ELR (cell line): ENCODE results near the gene OLFML2A.

Experiments
- DNase-seq: peaks from one replicate; pipeline ENCODE4 v3.0.0-alpha.2; 2015; ENCODE audit warnings: low read depth

The OLFML2A gene

DNA sequence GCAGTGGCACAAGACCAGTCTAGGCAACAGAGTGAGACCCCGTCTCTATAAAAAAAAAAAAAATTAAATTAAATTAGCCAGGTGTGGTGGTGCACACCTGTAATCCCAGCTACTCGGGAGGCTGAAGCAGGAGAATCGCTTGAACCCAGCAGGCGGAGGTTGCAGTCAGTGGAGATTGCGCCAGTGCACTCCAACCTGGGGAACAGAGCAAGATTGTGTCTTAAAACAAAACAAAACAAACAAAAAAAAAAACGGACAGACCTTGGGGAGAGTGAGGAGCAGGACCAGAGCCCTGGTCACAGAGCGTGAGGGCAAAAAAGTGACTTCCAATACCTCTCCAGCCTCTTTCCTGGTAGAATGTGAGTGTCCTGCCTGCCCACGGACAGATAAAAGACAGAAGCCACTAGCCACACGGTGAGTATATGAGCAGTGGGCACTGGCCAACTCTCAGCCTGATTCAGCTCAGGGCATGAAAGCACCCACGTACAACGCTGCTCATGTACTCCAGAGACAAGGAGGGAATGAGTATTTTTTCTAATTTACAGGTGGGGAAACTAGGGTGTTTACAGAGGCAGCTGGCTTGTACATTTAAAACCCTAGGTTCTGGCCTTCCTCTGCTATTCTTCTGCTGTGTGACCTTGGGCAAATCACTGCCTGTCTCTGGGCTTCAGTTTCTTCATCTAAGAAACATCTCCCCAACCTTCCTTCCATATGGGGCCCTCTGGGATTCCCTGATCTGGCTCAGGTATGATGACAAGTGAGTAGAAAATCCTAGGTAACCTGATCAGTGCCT lies 1.8 kb downstream of the OLFML2A start:
- DNase-seq, result no peak

DNA sequence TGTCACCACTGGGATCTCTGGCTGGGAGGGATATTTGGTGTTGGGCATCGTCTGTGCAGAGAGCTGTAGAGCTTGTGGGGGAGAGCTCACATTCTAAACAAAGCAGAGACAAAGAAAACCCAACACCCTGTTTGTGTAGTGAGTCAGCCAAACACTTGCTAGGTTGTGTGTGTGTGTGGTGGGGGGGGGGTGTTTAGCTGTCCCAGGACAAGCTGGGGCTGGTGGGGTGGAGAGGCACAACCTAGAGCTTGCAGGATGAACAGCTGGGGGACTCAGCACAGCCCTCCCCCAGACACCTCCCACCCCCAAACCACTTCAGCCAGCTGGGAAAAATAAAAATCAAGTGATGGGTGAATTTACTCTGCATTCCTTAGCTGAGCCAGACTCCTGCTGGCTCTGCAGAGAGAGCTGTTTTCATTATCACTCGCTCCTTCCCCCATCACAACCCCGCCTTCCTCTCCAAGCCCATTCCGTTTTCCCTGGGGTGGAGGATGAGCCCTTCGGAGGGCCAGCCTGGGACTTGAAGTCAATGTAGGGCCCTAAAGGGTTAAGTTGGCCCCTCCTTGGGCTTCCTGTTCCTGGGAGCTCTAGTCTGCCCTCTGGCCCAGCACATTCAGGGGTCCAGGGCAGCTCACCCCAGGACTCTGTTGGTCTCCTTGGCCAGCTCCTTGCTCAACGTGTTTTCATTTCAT lies 2.6 kb downstream of the OLFML2A start:
- DNase-seq, result peak; percentile 79

DNA sequence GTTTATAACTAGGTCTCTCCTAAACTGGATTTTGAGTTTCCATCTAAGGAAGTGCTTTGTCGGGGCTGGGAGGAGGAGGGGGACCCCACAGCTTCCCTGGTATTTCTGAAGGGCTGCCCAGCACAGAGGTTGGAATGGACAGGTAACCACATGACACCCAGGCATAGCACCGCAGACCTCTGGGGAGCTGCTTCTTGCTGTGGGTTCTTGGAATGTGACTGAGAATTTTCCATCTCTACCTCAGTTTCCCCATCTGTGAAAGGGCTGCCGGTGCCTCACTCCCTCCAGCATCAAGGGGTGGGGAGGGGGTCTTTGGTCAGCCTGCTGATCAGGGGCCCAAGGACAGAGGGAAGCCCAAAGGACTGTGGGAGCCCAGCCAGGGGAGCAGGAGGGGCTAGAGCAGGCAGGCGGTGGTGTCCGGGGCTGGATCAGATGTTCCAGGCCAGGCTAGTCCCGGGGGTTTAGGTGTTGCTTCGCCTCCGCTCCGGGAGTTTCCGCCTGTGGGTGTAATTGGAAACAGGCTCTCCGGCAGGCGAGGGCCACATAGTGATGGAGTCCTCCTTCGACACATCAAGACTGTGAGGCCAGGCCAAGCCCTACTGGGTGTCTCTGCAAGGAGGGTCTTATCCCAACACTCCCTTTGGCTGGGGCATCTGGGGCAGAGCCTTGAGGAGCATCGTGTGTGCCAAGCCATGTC lies 3.3 kb downstream of the OLFML2A start:
- no peak for DNase-seq

DNA sequence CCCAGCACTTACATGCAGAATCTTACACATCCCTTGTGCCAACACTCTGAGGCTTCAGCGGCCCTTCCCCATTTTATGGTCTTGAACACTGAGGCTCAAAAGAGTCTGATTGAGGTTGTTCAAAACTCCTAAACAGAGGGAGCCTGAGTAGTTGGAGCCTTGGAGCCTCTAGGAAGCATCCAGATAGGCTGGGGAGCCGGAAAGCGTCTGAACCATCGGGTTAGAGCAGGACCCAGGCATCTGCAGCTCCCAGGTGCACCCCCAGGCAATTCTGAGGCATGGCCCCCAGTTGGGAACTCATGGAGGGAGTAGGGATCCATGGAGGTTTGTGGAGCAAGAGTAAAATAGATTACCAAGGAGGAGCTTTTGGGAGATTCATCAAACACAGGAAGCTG lies 3.8 kb downstream of the OLFML2A start:
- DNase-seq, result no peak

DNA sequence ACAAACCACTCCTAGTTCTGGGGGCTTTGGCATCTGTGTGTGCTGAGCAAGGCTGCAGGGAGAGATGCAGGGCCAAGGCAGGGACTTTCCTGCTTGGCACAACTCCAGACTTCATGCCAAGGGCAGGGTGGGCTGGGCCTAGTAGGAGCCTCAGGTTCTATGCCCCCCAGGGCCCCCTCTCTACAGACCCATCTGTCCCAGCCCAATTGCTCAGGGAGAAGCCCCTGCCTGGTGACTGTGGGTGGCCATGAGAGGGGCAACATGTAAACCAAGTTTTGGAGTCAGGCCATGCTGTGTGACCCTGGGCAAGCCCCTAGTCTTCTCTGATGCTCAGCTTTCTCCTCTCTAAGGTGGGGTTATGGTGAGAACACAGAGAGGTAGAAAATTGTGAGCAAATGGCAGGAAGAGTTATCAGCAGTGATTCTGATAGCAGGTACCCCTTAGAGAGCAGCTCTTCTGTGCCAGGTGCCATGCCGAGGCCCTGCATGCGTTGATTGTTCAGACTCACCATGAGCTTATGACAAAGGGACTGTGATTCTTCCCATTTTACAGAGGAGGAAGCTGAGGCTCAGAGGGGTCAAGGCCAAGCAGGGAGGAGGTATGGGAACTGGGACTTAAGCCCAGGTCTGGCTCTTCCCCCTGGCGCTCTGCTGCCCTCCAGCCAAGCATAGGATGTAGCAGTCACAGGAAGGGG lies 5.2 kb downstream of the OLFML2A start:
- DNase-seq, result no peak

DNA sequence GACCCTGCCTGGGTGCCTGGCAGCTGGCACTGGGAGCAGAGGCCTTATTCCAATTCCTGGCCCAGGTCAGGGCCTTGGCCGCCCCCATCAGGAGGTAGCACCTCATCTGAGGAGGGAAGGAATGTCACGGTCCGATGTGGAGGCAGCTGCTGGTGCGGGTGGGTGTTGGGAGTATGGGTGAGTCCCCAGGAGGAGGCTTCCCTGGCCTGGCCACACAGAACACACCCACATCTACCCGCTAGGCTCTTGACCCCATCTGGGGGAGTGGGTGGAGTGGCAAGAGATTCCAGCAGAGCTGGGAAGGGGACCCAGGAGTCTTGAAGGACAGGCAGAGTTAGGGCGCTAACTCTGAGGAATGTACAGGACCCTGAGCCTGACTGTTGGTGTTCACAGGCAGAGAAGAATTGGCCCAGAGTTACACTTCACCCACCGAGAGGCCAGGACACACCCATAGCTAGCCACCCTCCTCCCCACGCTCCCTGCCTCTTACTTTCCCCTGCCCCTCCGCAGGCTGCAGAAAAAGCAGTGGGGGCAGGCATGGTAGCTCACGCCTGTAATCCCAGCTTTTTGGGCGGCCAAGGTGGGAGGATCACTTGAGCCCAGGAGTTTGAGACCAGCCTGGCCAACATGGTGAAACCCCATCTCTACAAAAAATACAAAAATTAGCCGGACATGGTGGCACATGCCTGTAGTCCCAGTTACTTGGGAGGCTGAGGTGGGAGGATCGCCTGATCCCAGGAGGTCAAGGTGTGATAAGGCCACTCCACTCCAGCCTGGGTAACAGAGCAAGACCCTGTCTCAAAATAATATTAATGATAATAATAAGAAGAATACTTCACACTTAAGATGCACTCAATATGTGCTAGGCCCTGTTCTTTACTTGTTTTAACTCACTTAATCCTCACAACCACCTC lies 6.0 kb downstream of the OLFML2A start:
- DNase-seq, result no peak

DNA sequence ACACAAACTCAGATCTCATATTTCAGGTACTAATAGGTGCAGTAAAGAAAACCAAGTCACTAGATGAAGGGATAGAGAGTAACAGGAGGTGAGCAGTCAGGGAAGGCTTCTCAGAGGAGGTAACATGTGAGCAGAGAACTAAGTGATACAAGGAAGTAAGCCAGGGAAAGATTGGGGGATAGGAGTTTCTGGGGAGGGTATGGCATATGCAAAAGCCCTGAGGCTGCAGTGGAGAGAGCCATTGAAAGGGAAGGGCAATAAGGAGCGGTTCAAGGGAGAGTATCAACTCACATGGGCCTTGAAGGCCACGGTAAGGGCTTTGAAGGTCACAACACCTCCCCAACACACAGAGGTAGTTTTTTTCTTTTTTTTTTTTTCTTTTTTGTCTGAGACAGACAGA lies 6.9 kb downstream of the OLFML2A start:
- no peak for DNase-seq

DNA sequence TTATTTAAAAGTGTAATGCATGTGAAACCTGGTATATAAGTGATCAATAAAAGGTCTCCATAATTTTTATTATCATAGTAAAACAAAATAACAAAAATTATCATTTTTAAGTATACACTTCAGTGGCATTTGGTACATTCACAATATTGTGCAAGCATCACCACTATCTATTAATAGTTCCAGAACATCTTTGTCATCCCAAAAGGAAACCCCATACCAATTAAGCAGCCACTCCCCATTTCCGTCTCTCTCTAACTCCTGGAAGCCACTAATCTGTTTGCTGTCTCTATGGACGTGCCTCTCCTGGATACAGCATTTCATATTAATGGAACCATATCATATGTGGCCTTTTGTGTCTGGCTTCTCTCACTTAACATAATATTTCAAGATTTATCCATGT lies 7.6 kb downstream of the OLFML2A start:
- peak; percentile 18 for DNase-seq

DNA sequence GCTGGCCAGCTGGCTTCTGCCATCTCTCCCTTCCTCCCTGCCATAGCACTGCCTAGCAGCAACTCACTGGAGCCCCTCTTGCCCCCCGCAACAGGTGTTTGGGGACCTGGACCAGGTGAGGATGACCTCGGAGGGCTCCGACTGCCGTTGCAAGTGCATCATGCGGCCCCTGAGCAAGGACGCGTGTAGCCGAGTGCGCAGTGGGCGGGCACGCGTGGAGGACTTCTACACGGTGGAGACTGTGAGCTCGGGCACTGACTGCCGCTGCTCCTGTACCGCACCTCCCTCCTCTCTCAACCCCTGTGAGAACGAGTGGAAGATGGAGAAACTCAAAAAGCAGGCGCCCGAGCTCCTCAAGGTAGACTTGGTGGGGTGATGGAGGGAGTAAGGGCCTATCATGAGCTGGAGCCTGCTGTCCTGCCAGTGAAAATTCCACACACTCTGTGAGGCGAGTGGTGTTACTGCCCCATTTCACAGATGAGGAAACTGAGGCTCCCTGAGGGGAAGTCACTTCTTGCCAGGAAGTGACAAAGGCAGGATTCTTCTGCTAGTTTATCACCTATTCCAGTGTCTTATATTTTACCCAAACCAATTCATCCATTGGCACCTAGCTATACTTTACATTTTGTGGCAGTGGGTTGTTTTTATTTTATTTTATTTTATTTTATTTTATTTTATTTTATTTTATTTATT lies 10.1 kb downstream of the OLFML2A start:
- no peak for DNase-seq

DNA sequence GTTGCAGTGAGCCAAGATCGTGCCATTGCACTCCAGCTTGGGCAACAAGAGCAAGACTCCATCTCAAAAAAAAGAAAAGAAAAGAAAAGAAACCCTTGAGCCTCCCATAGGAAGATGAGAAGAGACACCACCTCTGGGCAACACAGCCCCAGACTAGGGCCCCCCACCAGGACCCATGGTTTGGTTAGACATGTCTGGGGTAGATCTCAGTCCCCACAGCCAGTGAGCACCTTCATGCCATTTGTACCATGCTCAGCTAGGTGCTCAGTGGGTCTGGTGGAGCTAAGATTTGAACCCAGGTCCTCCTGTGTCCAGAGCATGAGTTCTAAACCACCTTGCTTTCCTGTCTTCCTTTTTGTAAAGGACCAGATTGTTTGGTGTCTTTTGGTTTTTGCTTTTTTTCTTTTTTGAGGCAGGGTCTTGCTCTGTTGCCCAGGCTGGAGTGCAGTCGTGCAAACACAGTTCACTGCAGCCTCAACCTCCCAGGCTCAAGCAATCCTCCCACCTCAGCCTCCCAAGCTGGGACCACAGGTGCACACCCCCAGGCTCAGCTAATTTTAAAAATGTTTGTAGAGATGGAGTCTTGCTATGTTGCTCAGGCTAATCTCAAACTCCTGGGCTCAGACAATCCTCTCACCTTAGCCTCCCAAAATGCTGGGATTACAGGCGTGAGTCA lies 11.7 kb downstream of the OLFML2A start:
- no peak for DNase-seq

DNA sequence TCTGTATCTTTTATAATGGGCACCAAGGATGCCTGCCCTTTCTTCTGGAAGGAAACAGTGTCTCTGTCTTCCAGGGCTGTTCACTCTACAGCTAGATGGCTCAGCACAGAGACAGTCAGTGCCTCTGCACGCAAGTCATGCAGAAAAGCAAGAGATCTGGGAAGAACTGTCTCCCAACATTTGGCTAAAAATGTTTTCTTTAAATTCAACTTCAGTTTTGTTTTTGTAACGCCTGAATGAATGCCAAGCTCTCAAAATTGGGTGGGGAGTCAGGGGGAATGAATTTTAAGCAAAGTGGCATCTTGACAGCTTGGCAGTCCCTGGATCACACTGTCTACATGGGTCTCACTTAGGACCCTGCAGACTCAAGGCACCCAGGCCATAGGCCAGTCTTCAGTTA lies 12.6 kb downstream of the OLFML2A start:
- DNase-seq, result no peak

DNA sequence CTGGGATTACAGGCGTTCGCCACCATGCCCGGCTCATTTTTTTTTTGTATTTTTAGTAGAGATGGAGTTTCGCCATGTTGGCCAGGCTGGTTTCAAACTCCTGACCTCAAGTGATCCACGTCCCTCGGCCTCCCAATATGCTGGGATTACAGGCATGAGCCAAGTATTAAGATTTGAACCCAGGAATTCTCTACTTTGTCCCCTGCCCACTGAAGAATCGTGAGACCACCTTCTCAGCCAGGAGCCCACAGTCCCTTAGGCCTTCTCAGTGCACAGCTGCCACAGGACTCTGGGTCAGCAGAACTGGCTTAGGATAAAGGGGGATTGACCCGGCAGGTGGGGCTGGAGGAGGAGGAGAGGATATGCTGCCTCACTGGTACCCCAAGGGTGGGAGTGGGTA lies 13.4 kb downstream of the OLFML2A start:
- no peak for DNase-seq

DNA sequence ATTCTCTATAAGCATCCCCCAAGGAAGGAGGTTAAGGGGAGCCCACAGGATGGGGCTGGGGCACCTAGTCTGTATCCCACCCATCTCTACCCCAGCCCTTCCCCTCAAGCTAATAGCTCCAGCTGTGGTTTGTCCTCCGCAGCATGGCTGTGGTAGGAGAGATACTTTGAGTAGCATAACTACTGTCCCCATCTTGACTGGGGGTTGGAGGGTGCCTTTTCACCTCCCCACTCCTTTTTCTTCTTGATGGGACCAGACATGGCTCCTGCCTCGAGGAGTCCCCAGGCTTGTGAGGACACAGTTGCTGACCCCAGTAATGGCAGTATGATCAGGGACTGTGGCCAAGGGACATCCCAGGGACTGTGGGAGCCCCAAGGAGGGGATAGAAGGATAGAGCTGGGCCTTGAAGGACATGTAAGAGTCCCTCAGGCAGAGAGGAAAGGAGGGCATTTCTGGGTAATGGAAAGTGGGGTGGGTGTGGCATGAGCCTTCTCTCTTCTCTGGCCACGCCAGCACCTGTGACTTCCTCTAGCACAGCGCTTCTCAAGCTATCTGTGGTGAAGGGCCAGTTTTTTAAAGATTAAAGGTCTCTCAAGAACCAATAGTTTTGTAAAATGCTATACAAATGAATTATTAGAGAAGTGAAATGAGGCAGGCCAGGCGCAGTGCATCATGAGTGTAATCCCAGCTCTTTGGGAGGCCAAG lies 14.0 kb downstream of the OLFML2A start:
- no peak for DNase-seq

DNA sequence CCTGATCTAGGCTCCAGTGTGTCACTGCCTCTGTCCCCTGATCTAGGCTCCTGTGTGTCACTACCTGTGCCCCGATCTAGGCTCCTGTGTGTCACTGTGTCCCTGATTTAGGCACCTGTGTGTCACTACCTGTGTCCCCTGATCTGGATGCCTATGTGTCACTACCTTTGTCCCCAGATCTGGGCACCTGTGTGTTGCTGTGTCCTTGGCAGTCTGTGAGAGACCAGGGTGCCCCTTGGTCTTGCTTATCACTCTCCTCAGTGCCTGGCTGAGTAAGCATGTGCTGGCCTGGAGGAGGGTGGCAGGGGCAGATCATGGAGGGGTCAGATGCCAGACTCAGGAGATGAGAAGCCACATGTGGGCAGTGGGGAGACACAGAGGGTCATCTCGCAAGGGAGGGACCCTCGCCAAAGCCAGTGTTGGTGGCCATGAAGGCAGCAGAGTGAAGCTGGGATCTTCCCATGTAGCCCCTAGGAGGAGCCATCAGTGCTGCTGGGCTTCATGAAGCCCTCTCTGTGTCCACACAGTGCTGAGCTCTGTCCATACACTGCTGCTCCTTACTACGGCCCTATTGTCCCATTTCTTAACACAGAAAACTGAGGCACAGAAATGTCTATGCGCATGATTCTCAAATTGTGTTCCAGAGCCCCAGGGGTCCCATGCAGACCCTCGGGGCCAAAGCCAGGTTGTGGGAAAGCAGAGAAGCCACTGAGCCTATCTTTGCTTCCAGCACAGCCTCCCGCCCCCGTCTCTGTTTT lies 15.5 kb downstream of the OLFML2A start:
- no peak for DNase-seq

DNA sequence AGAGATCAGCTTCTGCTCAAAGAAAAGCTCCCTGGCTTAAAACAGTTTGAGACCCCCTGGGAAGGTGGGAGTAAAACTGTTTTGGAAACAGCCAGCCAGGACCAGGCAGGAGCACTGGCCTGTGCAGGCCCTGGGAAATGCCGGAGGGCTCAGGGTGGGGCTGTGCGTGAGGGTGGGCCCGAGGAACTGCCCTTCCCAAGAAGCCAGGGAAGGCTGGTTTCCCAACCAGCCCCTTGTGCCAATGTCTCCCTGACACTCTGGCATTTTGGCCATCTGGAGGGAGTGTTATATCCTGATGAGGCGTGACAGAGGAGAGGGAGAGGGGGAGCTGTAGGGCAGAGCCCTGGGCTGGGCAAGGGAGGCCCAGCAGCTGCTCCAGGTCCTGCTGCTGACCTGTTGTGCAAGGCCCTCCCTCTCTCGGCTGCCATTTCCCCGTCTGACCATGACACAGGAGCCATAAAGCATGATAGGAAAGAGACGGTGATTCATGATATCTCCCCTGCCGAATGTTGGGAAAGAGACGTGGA lies 16.1 kb downstream of the OLFML2A start:
- DNase-seq, result peak; percentile 41

DNA sequence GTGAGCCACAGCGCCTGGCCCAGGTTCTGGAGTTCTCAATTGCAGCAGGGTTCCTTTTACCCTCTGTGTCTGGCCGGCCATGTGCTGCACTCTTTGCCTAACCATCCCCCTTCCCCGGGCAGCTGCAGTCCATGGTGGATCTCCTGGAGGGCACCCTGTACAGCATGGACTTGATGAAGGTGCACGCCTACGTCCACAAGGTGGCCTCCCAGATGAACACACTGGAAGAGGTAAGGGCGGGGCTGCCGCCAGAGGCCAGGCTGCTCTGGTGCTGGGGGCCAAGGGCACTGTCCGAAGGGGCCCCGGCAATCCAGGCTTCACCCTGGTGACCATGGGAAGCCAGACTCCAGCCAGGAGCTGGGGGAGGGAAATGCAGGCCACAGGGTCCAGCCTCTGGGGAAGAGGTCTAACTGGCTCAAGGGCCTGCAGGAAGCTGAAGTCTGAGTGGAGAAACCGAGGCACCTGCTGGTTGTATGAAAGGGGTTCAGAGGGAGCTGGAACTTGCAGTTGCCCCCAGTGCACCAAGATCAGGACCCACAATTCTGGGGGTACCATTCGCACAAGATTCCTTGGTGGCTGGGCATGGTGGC lies 18.1 kb downstream of the OLFML2A start:
- peak; percentile 25 for DNase-seq

DNA sequence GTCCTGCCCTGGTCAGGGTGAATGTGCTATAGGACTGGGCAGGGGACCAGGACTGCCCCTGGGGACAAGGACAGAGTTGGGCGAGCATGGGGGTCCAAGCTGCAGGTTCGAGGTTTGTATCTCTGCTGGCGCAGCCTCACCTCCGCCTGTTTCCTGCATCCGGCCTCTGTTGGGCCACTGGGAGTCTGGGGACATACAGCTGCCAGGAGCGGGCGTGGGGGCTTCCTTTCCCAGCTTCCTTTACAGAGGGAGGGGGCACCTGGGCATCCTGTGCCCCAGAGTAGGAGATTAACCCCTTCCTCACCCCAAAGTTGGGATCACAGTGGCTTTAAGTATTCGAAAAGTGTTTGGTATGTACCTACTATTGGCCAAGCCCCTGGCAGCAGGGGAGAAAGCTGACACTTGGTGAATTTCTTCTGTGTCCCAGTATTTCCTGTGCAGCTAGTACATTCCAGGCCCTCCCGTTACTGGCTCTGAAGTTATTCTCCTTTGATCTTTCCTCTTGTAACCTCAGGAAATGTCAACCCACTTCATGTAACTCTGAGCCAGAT lies 19.0 kb downstream of the OLFML2A start:
- DNase-seq, result no peak
